Measurements from ENCODE around the gene EHD1. TPM values are rescaled to one million over a fixed set of nuclear protein-coding genes. Genes with fewer than 3 reads are reported as not detected.

EHD1 gene
- total and polyA plus RNA-seq, 9 of the 15 experiments (the other 6 are each of a cell fraction or from before 2014, with no cell fraction given): 0.46 to 65.0 (median 16.4) TPM

- 0 out of 2 replicates have a peak, but pooled peaks have one; percentile 13 for TF ChIP-seq ARID1B (IDR thresholded peaks at IDR 0.05)
- TF ChIP-seq TRIM28 (IDR thresholded peaks at IDR 0.05): no peak
- TF ChIP-seq NEUROD1 (IDR thresholded peaks at IDR 0.05; ENCODE audit: borderline replicate concordance, low read depth, low read length, partially characterized antibody): no peak
- TF ChIP-seq IRF9 (tag; IDR thresholded peaks at IDR 0.05): no peak
- TF ChIP-seq E2F8 (IDR thresholded peaks at IDR 0.05; ENCODE audit: low read depth, partially characterized antibody): no peak
- peak; percentile 61; the same call in 1 of the 2 replicates for TF ChIP-seq JUND (IDR thresholded peaks at IDR 0.05; ENCODE audit: borderline replicate concordance, low read depth, low read length)
- TF ChIP-seq JUND (tag; IDR thresholded peaks at IDR 0.05; ENCODE audit: borderline replicate concordance, low read depth, low read length): 0 out of 3 replicates have a peak, but pooled peaks have one; percentile 19
- TF ChIP-seq CBFA2T2 (conservative IDR thresholded peaks at IDR 0.05): peak; percentile 24; the same call in 1 of the 2 replicates
- no peak for TF ChIP-seq TBL1XR1 (IDR thresholded peaks at IDR 0.05; ENCODE audit: low read length in 2 of 2)
- TF ChIP-seq MYNN (IDR thresholded peaks at IDR 0.05): no peak
- no peak for TF ChIP-seq MYNN (CRISPR knock-in tag; IDR thresholded peaks at IDR 0.05)
- TF ChIP-seq ZNF133 (CRISPR knock-in tag; IDR thresholded peaks at IDR 0.05): no peak
- no peak for TF ChIP-seq ZFPM2 (CRISPR knock-in tag; IDR thresholded peaks at IDR 0.05)
- no peak for TF ChIP-seq ZNF197 (CRISPR knock-in tag; IDR thresholded peaks at IDR 0.05; ENCODE audit: low read depth)
- no peak for TF ChIP-seq HMG20B (CRISPR knock-in tag; IDR thresholded peaks at IDR 0.05)
- TF ChIP-seq CBX8 (IDR thresholded peaks at IDR 0.05; ENCODE audit: borderline replicate concordance, extremely low read depth, low read depth, low read length, poor library complexity, severe bottlenecking): no peak
- TF ChIP-seq SOX6 (IDR thresholded peaks at IDR 0.05): no peak
- TF ChIP-seq ZNF184 (CRISPR knock-in tag; IDR thresholded peaks at IDR 0.05): no peak
- TF ChIP-seq TSC22D4 (tag; IDR thresholded peaks at IDR 0.05): no peak
- TF ChIP-seq MLX (CRISPR knock-in tag; conservative IDR thresholded peaks at IDR 0.05): no peak
- TF ChIP-seq THRAP3 (IDR thresholded peaks at IDR 0.05; ENCODE audit: borderline replicate concordance): no peak
- TF ChIP-seq DEAF1 (CRISPR knock-in tag; IDR thresholded peaks at IDR 0.05): no peak
- no peak for TF ChIP-seq NFE2L1 (tag; IDR thresholded peaks at IDR 0.05; ENCODE audit: borderline replicate concordance, low read depth)
Measured at GRCh38 chr11:64916040-64916774, 37.8 kb upstream of the EHD1 start (continued).

Data from K562 (cell line).